ENCODE results near the gene FAM229A. TPM values are rescaled to one million over a fixed set of nuclear protein-coding genes. Genes with fewer than 3 reads are reported as not detected.

Gene FAM229A
- total and polyA plus RNA-seq, 9 of the 15 experiments (the other 6 are each of a cell fraction or from before 2014, with no cell fraction given) = 0.04 to 21.6 (median 7.4) TPM

- TF ChIP-seq, protein P1, sequence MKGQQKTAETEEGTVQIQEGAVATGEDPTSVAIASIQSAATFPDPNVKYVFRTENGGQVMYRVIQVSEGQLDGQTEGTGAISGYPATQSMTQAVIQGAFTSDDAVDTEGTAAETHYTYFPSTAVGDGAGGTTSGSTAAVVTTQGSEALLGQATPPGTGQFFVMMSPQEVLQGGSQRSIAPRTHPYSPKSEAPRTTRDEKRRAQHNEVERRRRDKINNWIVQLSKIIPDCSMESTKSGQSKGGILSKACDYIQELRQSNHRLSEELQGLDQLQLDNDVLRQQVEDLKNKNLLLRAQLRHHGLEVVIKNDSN (CRISPR knock-in tag; IDR thresholded peaks at IDR 0.05) = no peak
- TF ChIP-seq NFRKB (IDR thresholded peaks at IDR 0.05; ENCODE audit: low read depth) (no peak), SRSF1 (IDR thresholded peaks at IDR 0.05; ENCODE audit: low read depth, low read length) (no peak), ZNF766 (CRISPR knock-in tag; conservative IDR thresholded peaks at IDR 0.05) (no peak), SAFB2 (IDR thresholded peaks at IDR 0.05; ENCODE audit: borderline replicate concordance, low read depth, low read length, severe bottlenecking) (no peak), ZNF57 (CRISPR knock-in tag; IDR thresholded peaks at IDR 0.05) (no peak), TEAD4 (IDR thresholded peaks at IDR 0.05; ENCODE audit: low read length) (no peak), TEAD4 (CRISPR knock-in tag; IDR thresholded peaks at IDR 0.05; ENCODE audit: borderline replicate concordance) (no peak), ZC3H8 (IDR thresholded peaks at IDR 0.05) (no peak), ZNF282 (CRISPR knock-in tag; IDR thresholded peaks at IDR 0.05) (no peak), CBX2 (IDR thresholded peaks at IDR 0.05; ENCODE audit: insufficient read depth, low read length, poor library complexity, severe bottlenecking) (no peak), TSC22D4 (tag; IDR thresholded peaks at IDR 0.05) (no peak), ZNF436 (CRISPR knock-in tag; IDR thresholded peaks at IDR 0.05) (no peak), NCOA4 (IDR thresholded peaks at IDR 0.05; ENCODE audit: partially characterized antibody) (no peak), GABPB1 (CRISPR knock-in tag; IDR thresholded peaks at IDR 0.05) (no peak), HMBOX1 (IDR thresholded peaks at IDR 0.05) (no peak), SIX5 (IDR thresholded peaks at IDR 0.05; ENCODE audit: borderline replicate concordance in 1 of 2, insufficient read depth in 1 of 2, low read depth in 1 of 2, low read length in 2 of 2) (no peak), EWSR1 (IDR thresholded peaks at IDR 0.05; ENCODE audit: borderline replicate concordance, low read depth, partially characterized antibody) (no peak), FOXK2 (conservative IDR thresholded peaks at IDR 0.05 in 1 of 2, IDR thresholded peaks at IDR 0.05 in 1 of 2; ENCODE audit: low read depth in 2 of 2) (no peak)
- TF ChIP-seq, protein P2, sequence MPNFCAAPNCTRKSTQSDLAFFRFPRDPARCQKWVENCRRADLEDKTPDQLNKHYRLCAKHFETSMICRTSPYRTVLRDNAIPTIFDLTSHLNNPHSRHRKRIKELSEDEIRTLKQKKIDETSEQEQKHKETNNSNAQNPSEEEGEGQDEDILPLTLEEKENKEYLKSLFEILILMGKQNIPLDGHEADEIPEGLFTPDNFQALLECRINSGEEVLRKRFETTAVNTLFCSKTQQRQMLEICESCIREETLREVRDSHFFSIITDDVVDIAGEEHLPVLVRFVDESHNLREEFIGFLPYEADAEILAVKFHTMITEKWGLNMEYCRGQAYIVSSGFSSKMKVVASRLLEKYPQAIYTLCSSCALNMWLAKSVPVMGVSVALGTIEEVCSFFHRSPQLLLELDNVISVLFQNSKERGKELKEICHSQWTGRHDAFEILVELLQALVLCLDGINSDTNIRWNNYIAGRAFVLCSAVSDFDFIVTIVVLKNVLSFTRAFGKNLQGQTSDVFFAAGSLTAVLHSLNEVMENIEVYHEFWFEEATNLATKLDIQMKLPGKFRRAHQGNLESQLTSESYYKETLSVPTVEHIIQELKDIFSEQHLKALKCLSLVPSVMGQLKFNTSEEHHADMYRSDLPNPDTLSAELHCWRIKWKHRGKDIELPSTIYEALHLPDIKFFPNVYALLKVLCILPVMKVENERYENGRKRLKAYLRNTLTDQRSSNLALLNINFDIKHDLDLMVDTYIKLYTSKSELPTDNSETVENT (CRISPR knock-in tag; IDR thresholded peaks at IDR 0.05) = no peak
- TF ChIP-seq, protein P3, sequence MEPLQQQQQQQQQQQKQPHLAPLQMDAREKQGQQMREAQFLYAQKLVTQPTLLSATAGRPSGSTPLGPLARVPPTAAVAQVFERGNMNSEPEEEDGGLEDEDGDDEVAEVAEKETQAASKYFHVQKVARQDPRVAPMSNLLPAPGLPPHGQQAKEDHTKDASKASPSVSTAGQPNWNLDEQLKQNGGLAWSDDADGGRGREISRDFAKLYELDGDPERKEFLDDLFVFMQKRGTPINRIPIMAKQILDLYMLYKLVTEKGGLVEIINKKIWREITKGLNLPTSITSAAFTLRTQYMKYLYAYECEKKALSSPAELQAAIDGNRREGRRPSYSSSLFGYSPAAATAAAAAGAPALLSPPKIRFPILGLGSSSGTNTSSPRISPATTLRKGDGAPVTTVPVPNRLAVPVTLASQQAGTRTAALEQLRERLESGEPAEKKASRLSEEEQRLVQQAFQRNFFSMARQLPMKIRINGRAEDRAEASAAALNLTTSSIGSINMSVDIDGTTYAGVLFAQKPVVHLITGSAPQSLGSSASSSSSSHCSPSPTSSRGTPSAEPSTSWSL (CRISPR knock-in tag; IDR thresholded peaks at IDR 0.05; ENCODE audit: borderline replicate concordance) = no peak
Measured at GRCh38 chr1:32400876-32401631, 38.8 kb upstream of the FAM229A start (continued).

Measured in K562 (cell line).